Measurements from ENCODE around the gene ZNF627. TPM values are rescaled to one million over a fixed set of nuclear protein-coding genes. Genes with fewer than 3 reads are reported as not detected.
"Not testable (repeated sequence)": the region's sequence is repeated elsewhere in the genome, so short reads cannot be mapped to it uniquely, and the experiment has no call there.

The ZNF627 gene
- total and polyA plus RNA-seq, 10 donors: 4.5 to 14.5 (median 11.9) TPM

DNA sequence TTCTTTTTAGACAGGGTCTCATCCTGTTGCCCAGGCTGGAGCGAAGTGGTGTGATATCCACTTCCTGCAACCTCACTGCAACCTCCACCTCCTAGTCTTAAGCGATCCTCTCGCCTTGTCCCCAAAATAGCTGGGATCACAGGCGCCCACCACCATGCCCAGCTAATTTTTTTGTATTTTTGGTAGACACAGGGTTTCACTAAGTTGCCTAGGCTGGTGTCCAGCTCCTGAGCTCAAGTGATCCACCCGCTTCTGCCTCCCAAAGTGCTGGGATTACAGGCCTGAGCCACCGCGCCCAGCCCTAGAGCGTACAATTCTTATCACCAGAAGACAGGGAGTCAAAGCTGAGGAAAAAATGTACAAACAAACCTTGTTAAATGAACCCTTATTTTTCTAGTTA lies 33.8 kb upstream of the ZNF627 start:
- Histone ChIP-seq H3K9me3 (no peaks in the 10 kb centered on the region), H3K4me3 (no peak overlapping the region), H3K4me1 (peaks cover 14 to 87% (median 31%) of the 10 kb centered on the region in 6 donors), H3K27ac (peak overlapping the region in 5 of 8 donors; percentile 15 to 59 (median 27)), H3K27me3 (replicated peaks in 1 of 7) (no peaks in the 10 kb centered on the region), H3K36me3 (no peaks in the 10 kb centered on the region)
- TF ChIP-seq POLR2AphosphoS5 (IDR thresholded peaks at IDR 0.05) (no peak), POLR2A (IDR thresholded peaks at IDR 0.05) (no peak)
- TF ChIP-seq, protein P1, sequence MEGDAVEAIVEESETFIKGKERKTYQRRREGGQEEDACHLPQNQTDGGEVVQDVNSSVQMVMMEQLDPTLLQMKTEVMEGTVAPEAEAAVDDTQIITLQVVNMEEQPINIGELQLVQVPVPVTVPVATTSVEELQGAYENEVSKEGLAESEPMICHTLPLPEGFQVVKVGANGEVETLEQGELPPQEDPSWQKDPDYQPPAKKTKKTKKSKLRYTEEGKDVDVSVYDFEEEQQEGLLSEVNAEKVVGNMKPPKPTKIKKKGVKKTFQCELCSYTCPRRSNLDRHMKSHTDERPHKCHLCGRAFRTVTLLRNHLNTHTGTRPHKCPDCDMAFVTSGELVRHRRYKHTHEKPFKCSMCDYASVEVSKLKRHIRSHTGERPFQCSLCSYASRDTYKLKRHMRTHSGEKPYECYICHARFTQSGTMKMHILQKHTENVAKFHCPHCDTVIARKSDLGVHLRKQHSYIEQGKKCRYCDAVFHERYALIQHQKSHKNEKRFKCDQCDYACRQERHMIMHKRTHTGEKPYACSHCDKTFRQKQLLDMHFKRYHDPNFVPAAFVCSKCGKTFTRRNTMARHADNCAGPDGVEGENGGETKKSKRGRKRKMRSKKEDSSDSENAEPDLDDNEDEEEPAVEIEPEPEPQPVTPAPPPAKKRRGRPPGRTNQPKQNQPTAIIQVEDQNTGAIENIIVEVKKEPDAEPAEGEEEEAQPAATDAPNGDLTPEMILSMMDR (IDR thresholded peaks at IDR 0.05 in 8 of 11, conservative IDR thresholded peaks at IDR 0.05 in 3 of 11): no peak
- intact Hi-C loops (cut with DNase I; ENCODE audit: low total_unique reads): no loop called here
- WGBS, 5 donors: 72 to 84% (median 75%) methylated on average over 8 of the region's 8 CpGs
- DNase-seq: no peak

DNA sequence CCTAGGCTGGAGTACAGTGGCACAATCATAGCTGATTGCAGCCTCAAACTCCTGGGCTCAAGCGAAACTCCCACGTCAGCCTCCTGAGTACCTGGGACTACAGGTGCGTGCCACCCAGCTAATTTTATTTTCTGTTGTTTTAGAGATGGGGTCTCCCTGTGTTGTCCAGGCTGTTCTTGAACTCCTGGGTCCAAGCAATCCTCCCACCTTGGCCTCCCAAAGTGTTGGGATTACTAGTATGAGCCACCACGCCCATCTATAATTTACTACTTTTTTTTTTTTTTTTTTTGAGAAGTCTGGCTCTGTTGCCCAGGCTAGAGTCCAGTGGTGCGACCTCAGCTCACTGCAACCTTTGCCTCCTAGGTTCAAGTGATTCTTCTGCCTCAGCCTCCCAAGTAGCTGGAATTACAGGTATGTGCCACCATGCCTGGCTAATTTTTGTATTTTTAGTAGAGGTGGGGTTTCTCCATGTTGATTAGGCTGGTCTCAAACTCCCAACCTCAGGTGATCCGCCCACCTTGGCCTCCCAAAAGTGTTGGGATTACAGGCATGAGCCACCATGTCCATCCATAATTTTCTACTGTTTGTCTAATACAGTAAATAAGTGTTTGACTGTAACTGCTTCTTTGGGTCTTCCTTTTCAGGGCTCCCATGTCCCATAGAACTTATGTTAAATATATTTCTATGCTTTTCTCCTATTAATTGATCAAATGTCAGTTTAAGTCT lies 33.0 kb upstream of the ZNF627 start:
- DNase-seq; intact Hi-C loops (cut with DNase I; ENCODE audit: low total_unique reads); H3K36me3 ChIP-seq; H3K27me3 ChIP-seq (replicated peaks in 1 of 7); H3K4me3 ChIP-seq; H3K9me3 ChIP-seq: not testable (repeated sequence)
- H3K4me1 ChIP-seq: peaks cover 15 to 91% (median 34%) of the 10 kb centered on the region in 6 donors
- WGBS, 5 donors: 84 to 99% (median 94%) methylated on average over 6 of the region's 6 CpGs
- peak overlapping the region in 5 of 8 donors; percentile 16 to 58 (median 32) for H3K27ac ChIP-seq

DNA sequence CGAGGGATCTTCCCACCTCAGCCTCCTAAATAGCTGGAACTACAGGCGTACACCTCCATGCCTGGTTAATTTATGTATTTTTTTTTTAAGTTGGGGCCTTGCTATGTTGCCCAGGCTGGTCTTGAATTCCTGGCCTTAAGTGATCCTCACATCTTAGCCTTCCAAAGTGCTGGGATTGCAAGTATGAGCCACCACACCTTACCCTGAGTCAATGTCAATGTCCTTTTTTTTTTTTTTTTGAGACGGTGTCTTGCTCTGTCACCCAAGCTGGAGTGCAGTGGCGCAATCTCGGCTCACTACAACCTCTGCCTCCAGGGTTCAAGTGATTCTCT lies 31.7 kb upstream of the ZNF627 start:
- H3K9me3 ChIP-seq; H3K36me3 ChIP-seq; intact Hi-C loops (cut with DNase I; ENCODE audit: low total_unique reads); DNase-seq; H3K4me3 ChIP-seq; H3K27me3 ChIP-seq (replicated peaks in 1 of 7): not testable (repeated sequence)
- 80 to 90% (median 84%) methylated on average over 5 of the region's 5 CpGs for WGBS, 5 donors
- Histone ChIP-seq H3K4me1 (peaks cover 5 to 91% (median 24%) of the 10 kb centered on the region in 6 donors), H3K27ac (peak overlapping the region in 2 of 8 donors; percentile 26 to 32)

DNA sequence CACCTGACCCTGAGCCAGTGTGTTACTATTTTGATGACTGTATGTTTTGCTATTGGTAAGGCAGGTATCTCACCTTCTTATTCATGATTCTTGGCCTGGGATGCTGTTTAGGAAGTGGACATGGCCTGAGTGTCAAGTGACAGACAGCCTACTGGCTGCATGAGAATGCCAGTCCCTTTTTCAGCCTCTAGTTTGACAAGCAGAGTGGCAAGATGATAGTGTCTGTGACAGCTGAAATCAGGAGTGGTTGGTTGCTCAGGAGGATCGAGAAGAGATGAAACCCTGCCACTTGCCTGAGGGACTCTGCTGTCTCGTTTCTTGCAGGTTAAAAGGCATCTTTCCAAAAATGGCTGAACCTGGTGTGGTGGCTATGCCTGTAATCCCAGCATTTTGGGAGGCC lies 31.1 kb upstream of the ZNF627 start:
- peaks cover 0 to 85% (median 18%) of the 10 kb centered on the region in 6 donors for H3K4me1 ChIP-seq
- intact Hi-C loops (cut with DNase I; ENCODE audit: low total_unique reads): no loop called here
- H3K36me3 ChIP-seq: no peaks in the 10 kb centered on the region
- no peak for DNase-seq
- H3K9me3 ChIP-seq: no peaks in the 10 kb centered on the region
- TF ChIP-seq, protein P1 (IDR thresholded peaks at IDR 0.05 in 8 of 11, conservative IDR thresholded peaks at IDR 0.05 in 3 of 11): no peak
- TF ChIP-seq POLR2AphosphoS5 (IDR thresholded peaks at IDR 0.05) (no peak), POLR2A (IDR thresholded peaks at IDR 0.05) (no peak)
- H3K27me3 ChIP-seq (replicated peaks in 1 of 7): no peaks in the 10 kb centered on the region
- 75 to 94% (median 84%) methylated on average over 2 of the region's 2 CpGs for WGBS, 5 donors
- H3K27ac ChIP-seq: peak overlapping the region in 1 of 8 donors; percentile 6
- H3K4me3 ChIP-seq: no peak overlapping the region

DNA sequence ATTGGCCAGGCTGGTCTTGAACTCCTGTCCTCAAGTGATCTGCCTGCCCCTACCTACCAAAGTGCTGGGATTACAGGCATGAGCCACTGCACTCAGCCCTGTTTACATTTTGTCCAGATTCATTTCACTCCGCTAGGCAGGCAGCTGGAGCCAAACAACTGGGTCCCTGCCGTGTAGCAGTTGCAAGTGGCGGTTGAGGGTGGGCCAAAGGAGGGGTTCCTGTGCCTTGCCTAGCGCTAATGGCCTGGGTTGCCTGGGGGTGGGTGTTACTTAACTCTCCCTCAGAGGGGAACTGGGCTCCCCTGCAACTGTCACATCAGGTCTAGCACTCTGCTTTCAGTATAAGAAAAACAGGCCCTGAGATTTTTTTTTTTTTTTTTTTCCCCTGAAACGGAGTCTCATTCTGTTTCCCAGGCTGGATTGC lies 27.2 kb upstream of the ZNF627 start:
- 37 to 55% (median 44%) methylated on average over 5 of the region's 5 CpGs for WGBS, 5 donors
- intact Hi-C loops (cut with DNase I; ENCODE audit: low total_unique reads): no loop called here

DNA sequence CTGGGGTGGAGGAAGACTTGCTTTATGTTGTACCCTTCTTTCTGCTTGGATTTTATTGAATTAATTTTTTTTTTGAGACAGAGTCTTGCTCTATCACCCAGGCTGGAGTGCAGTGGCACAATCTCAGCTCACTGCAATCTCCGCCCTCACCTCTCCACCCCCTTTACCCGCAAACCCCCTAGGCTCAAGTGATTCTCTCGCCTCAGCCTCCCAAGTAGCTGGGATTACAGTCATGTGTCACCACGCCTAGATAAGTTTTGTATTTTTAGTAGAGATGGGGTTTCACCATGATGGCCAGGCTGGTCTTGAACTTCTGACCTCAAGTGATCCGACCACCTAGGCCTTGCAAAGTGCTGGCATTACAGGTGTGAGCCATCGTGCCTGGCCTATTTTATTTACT lies 23.9 kb upstream of the ZNF627 start:
- intact Hi-C loops (cut with DNase I; ENCODE audit: low total_unique reads): not testable (repeated sequence)

More for the DNA sequence above, 27.2 kb upstream of the ZNF627 start:
- Histone ChIP-seq H3K4me1 (peaks cover 0 to 69% (median 26%) of the 10 kb centered on the region in 6 donors), H3K4me3 (no peak overlapping the region), H3K9me3 (no peaks in the 10 kb centered on the region), H3K27ac (peak overlapping the region in 3 of 8 donors; percentile 10 to 27 (median 21)), H3K36me3 (peaks cover 0 to 4% (median 0%) of the 10 kb centered on the region in 6 donors), H3K27me3 (replicated peaks in 1 of 7) (no peaks in the 10 kb centered on the region)
- DNase-seq: no peak
- TF ChIP-seq POLR2AphosphoS5 (IDR thresholded peaks at IDR 0.05): no peak
- no peak for TF ChIP-seq POLR2A (IDR thresholded peaks at IDR 0.05)

DNA sequence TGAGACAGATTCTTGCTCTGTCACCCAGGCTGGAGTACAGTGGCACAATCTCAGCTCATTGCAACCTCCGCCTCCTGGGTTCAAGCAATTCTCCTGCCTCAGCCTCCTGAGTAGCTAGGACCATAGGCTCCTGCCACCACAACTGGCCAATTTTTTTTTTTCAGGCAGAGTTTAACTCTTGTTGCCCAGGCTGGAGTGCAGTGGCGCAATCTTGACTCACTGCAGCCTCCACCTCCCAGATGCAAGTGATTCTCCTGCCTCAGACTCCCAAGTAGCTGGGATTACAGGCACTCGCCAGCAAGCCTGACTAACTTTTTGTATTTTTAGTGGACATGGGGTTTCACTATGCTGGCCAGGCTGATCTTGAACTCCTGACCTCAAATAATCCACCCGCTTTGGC lies 23.5 kb upstream of the ZNF627 start:
- H3K27me3 ChIP-seq (replicated peaks in 1 of 7); H3K9me3 ChIP-seq; H3K4me3 ChIP-seq; DNase-seq; intact Hi-C loops (cut with DNase I; ENCODE audit: low total_unique reads): not testable (repeated sequence)
- Histone ChIP-seq H3K36me3 (peaks cover 0 to 25% (median 3%) of the 10 kb centered on the region in 6 donors), H3K27ac (peak overlapping the region in 5 of 8 donors; percentile 36 to 85 (median 71)), H3K4me1 (peaks cover 14 to 75% (median 37%) of the 10 kb centered on the region in 6 donors)
- 84 to 96% (median 92%) methylated on average over 4 of the region's 4 CpGs for whole genome bisulfite sequencing, 5 donors

More for the DNA sequence above, 23.9 kb upstream of the ZNF627 start:
- 70 to 81% (median 77%) methylated on average over 6 of the region's 6 CpGs for WGBS, 5 donors
- not testable (repeated sequence) for H3K27me3 ChIP-seq (replicated peaks in 1 of 7); H3K9me3 ChIP-seq; H3K4me3 ChIP-seq; DNase-seq
- Histone ChIP-seq H3K4me1 (peaks cover 16 to 75% (median 37%) of the 10 kb centered on the region in 6 donors), H3K27ac (peak overlapping the region in 4 of 8 donors; percentile 53 to 85 (median 76)), H3K36me3 (peaks cover 0 to 25% (median 3%) of the 10 kb centered on the region in 6 donors)

Measured in spleen (tissue), 11 donors.